ENCODE data around the gene ERN1. TPM values are rescaled to one million over a fixed set of nuclear protein-coding genes. Genes with fewer than 3 reads are reported as not detected.
"Not testable (repeated sequence)": the region's sequence is repeated elsewhere in the genome, so short reads cannot be mapped to it uniquely, and the experiment has no call there.

The ERN1 gene
- total and polyA plus RNA-seq, 2 donors: 5.9 to 7.4 TPM

DNA sequence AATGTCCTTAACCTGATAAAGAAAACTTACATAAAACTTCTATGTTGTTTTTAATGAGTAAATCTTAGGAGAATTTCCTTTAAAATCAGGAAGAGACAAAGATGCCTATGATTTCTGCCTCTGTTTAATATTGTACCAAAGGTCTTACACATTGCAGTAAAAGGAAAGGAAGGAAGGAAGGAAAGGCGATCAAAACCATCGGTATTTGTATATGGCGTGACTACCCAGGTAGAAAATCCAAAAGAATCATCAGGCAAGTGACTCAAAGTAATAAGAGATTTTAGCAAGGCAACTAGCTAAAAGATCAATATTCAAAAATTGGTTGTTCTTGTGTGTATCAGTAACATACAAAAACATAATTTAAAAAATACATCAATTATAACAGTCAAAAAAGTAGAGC is 113.0 kb downstream of the ERN1 start:
- 38% methylated on average over 3 of the region's 3 CpGs for WGBS
- DNase-seq (ENCODE audit: low read depth in 6 of 9, low spot score in 9 of 9): no peak
- no peaks in the 10 kb centered on the region for H3K36me3 ChIP-seq (ENCODE audit: control insufficient read depth in 2 of 2, insufficient read depth in 2 of 2, low read length in 1 of 2)
- peak overlapping the region in 1 of 2 donors; percentile 77 for H3K27ac ChIP-seq (ENCODE audit: low read depth in 1 of 2, low read length in 1 of 2)
- H3K4me3 ChIP-seq (ENCODE audit: low read length in 2 of 2): no peak overlapping the region
- peaks cover 0 to 3% of the 10 kb centered on the region in 2 donors for H3K9me3 ChIP-seq (ENCODE audit: control insufficient read depth in 2 of 2, insufficient read depth in 1 of 2, low read length in 1 of 2)
- H3K27me3 ChIP-seq (ENCODE audit: control insufficient read depth in 2 of 2, insufficient read depth in 1 of 2, low read length in 1 of 2): no peaks in the 10 kb centered on the region
- peaks cover 26 to 45% of the 10 kb centered on the region in 2 donors for H3K4me1 ChIP-seq (ENCODE audit: control insufficient read depth in 2 of 2, insufficient read depth in 2 of 2, low read length in 2 of 2)

DNA sequence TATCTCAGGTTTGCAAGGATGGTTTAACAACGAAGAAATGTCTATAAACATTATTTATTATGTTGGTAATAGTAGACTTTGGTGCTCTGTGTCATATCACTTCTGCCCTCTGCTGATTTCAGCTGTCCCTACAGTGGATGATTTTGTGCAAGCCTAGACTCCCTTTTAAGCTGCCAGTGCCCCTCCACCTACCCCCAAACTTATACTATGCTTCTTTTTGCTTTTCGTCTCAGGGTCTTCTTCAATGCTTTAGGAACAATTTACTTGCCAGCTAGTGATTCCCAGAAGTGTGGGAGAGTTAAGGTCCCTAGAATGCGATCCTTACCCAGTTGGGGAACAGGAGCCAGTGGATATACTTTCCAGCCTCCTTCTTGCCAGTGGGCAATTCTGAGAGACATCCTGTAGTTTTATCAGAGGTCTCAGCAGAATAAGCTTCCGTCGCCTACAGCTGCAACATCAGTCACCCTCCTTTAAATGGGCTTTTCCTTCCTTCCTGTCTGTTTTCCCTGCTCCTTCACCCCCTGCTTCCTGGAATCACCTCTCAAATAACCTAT is 113.6 kb downstream of the ERN1 start:
- H3K9me3 ChIP-seq (ENCODE audit: control insufficient read depth in 2 of 2, insufficient read depth in 1 of 2, low read length in 1 of 2): peaks cover 0 to 3% of the 10 kb centered on the region in 2 donors
- no peak overlapping the region for H3K4me3 ChIP-seq (ENCODE audit: low read length in 2 of 2)
- no peaks in the 10 kb centered on the region for H3K27me3 ChIP-seq (ENCODE audit: control insufficient read depth in 2 of 2, insufficient read depth in 1 of 2, low read length in 1 of 2)
- H3K36me3 ChIP-seq (ENCODE audit: control insufficient read depth in 2 of 2, insufficient read depth in 2 of 2, low read length in 1 of 2): no peaks in the 10 kb centered on the region
- WGBS: 17% methylated on average over 5 of the region's 5 CpGs
- peak in 1 of 9 donors; percentile 57 for DNase-seq (ENCODE audit: low read depth in 6 of 9, low spot score in 9 of 9)
- peak overlapping the region; percentile 74 to 77 for H3K27ac ChIP-seq (ENCODE audit: low read depth in 1 of 2, low read length in 1 of 2)
- H3K4me1 ChIP-seq (ENCODE audit: control insufficient read depth in 2 of 2, insufficient read depth in 2 of 2, low read length in 2 of 2): peaks cover 26 to 42% of the 10 kb centered on the region in 2 donors

DNA sequence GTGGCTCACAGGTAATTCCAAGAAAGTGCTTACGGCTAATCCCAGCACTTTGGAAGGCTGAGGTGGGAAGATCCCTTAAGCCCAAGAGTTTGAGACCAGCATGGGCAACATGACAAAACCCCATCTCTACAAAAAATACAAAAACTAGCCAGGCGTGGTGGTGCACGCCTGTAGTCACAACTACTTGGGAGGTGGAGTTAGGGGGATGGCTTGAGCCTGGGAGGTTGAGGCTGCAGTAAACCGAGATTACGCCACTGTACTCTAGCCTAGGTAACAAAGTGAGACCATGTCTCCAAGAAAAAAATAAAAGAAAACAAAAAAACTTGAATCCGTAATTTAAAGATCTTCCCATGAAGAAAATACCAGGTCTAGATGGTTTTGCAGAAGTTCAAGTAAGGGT is 114.5 kb downstream of the ERN1 start:
- WGBS: 98% methylated on average over 6 of the region's 6 CpGs
- no peak for DNase-seq (ENCODE audit: low read depth in 6 of 9, low spot score in 9 of 9)

DNA sequence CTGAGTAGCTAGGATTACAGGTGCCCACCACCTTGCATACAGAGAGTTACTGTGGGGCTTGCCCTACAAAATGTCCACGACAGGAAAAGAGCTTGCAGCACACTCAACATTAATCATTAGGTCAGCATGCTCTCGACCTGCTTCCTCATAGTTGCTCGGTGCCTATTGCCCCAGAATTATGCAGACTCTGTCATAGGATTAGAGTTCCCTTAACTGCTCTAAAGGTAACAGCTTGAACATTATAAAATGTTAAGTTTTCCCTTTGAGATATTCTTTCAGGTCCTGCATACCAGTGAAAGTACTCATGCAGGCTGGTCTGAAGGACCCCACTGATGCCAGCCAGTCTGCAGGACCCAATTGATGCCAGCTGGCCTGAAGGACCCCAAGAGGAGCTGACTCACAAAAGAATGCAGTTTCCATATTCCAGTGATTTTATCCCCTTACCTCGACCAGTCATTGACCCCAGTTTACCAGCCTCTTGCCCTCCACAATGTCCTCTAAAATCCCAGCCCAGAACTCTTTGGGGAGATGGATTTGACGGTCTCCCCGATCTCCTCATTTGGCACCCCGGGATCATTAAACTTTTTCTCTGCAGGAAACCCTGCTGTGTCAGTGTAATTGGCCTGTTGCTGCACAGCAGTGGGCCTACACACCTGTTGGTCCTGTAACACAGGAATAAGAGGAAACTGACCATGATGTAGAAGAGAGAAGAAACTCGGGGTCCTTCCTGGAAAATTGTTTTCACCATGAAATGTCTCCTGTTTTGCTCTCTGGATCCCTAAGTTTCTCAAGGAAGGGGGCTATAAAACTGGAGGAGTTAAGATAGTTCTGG is 120.2 kb downstream of the ERN1 start:
- H3K27ac ChIP-seq (ENCODE audit: low read depth in 1 of 2, low read length in 1 of 2): no peak overlapping the region
- no peak overlapping the region for H3K4me3 ChIP-seq (ENCODE audit: low read length in 2 of 2)
- 81% methylated on average over 8 of the region's 8 CpGs for WGBS
- peaks cover 0 to 7% of the 10 kb centered on the region in 2 donors for H3K4me1 ChIP-seq (ENCODE audit: control insufficient read depth in 2 of 2, insufficient read depth in 2 of 2, low read length in 2 of 2)
- no peak for DNase-seq (ENCODE audit: low read depth in 6 of 9, low spot score in 9 of 9)
- no peaks in the 10 kb centered on the region for H3K27me3 ChIP-seq (ENCODE audit: control insufficient read depth in 2 of 2, insufficient read depth in 1 of 2, low read length in 1 of 2)
- H3K9me3 ChIP-seq (ENCODE audit: control insufficient read depth in 2 of 2, insufficient read depth in 1 of 2, low read length in 1 of 2): peaks cover 0 to 4% of the 10 kb centered on the region in 2 donors
- peaks cover 18 to 22% of the 10 kb centered on the region in 2 donors for H3K36me3 ChIP-seq (ENCODE audit: control insufficient read depth in 2 of 2, insufficient read depth in 2 of 2, low read length in 1 of 2)

More for the DNA sequence above, 114.5 kb downstream of the ERN1 start:
- Histone ChIP-seq H3K36me3 (ENCODE audit: control insufficient read depth in 2 of 2, insufficient read depth in 2 of 2, low read length in 1 of 2) (no peaks in the 10 kb centered on the region), H3K9me3 (ENCODE audit: control insufficient read depth in 2 of 2, insufficient read depth in 1 of 2, low read length in 1 of 2) (peaks cover 0 to 3% of the 10 kb centered on the region in 2 donors), H3K4me1 (ENCODE audit: control insufficient read depth in 2 of 2, insufficient read depth in 2 of 2, low read length in 2 of 2) (peaks cover 22 to 34% of the 10 kb centered on the region in 2 donors), H3K27me3 (ENCODE audit: control insufficient read depth in 2 of 2, insufficient read depth in 1 of 2, low read length in 1 of 2) (no peaks in the 10 kb centered on the region), H3K4me3 (ENCODE audit: low read length in 2 of 2) (no peak overlapping the region), H3K27ac (ENCODE audit: low read depth in 1 of 2, low read length in 1 of 2) (peak overlapping the region; percentile 61 to 74)

DNA sequence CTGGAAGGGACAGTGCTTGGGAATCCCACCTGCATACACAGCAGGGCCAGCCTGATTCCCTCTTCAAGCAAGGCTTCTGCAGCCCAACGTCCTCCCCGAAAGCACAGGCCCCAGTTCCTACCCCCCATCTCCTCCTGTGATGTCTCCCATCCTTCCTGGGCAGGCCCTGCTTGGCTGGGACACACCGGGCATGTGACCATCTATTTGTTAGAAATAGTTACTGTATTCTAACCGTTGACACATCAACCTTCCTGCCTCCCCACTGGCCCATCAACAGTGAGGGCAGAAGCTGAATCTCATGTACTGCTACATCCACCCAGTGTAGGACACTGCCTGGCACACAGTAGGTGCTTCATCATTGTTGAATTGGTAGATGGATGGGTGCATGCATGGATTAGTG is 121.1 kb downstream of the ERN1 start:
- Histone ChIP-seq H3K27me3 (ENCODE audit: control insufficient read depth in 2 of 2, insufficient read depth in 1 of 2, low read length in 1 of 2) (no peaks in the 10 kb centered on the region), H3K27ac (ENCODE audit: low read depth in 1 of 2, low read length in 1 of 2) (no peak overlapping the region), H3K4me1 (ENCODE audit: control insufficient read depth in 2 of 2, insufficient read depth in 2 of 2, low read length in 2 of 2) (peaks cover 0 to 5% of the 10 kb centered on the region in 2 donors), H3K36me3 (ENCODE audit: control insufficient read depth in 2 of 2, insufficient read depth in 2 of 2, low read length in 1 of 2) (peaks cover 27 to 29% of the 10 kb centered on the region in 2 donors), H3K4me3 (ENCODE audit: low read length in 2 of 2) (no peak overlapping the region), H3K9me3 (ENCODE audit: control insufficient read depth in 2 of 2, insufficient read depth in 1 of 2, low read length in 1 of 2) (peaks cover 0 to 4% of the 10 kb centered on the region in 2 donors)
- no peak for DNase-seq (ENCODE audit: low read depth in 6 of 9, low spot score in 9 of 9)
- whole genome bisulfite sequencing: 85% methylated on average over 4 of the region's 4 CpGs

DNA sequence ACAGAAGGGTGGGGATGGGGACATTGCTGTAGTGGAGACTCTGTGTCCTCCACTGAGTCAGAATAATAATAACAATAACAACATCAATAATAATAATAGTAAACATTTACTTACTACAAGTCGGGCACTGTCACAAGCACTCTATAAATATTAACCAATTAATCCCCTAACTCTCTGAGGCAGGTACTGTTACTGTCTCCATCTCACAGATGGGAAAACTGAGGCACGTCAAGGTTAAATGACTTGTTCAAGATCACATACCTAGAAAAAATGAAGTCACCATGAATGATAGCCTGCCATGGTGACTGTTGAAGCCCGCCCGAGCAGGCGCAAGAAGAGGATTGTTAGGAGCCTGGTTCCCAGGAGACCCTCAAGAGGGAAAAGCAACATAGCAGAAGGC is 121.6 kb downstream of the ERN1 start:
- DNase-seq (ENCODE audit: low read depth in 6 of 9, low spot score in 9 of 9): no peak
- H3K36me3 ChIP-seq (ENCODE audit: control insufficient read depth in 2 of 2, insufficient read depth in 2 of 2, low read length in 1 of 2): peaks cover 32 to 33% of the 10 kb centered on the region in 2 donors
- no peaks in the 10 kb centered on the region for H3K27me3 ChIP-seq (ENCODE audit: control insufficient read depth in 2 of 2, insufficient read depth in 1 of 2, low read length in 1 of 2)
- no peak overlapping the region for H3K27ac ChIP-seq (ENCODE audit: low read depth in 1 of 2, low read length in 1 of 2)
- no peak overlapping the region for H3K4me3 ChIP-seq (ENCODE audit: low read length in 2 of 2)
- H3K9me3 ChIP-seq (ENCODE audit: control insufficient read depth in 2 of 2, insufficient read depth in 1 of 2, low read length in 1 of 2): peaks cover 0 to 4% of the 10 kb centered on the region in 2 donors
- 97% methylated on average over 5 of the region's 5 CpGs for WGBS
- peaks cover 0 to 5% of the 10 kb centered on the region in 2 donors for H3K4me1 ChIP-seq (ENCODE audit: control insufficient read depth in 2 of 2, insufficient read depth in 2 of 2, low read length in 2 of 2)

DNA sequence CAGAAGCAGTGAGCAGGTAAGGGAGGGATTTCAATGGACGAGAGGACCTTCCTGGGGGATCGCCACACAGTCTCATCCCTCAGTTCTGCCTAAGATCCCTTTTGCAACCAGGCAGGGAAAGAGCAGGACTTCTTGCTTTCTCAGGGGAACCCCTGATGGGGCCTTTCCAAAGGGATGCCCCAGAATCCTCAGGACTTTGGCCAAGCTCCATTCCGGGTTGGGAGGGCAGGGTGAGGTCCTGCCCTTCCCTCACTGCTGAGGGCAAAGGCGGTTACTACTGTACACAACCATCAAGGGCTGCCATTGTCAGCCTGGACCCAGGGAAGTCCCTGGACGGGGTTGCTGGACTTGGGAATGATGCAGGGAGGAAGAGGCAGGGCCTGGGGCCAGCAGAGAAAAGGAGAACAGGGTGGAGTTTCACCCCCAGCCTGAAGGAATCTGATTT is 122.1 kb downstream of the ERN1 start:
- H3K4me3 ChIP-seq (ENCODE audit: low read length in 2 of 2): no peak overlapping the region
- WGBS: 92% methylated on average over 5 of the region's 5 CpGs
- H3K4me1 ChIP-seq (ENCODE audit: control insufficient read depth in 2 of 2, insufficient read depth in 2 of 2, low read length in 2 of 2): peaks cover 0 to 5% of the 10 kb centered on the region in 2 donors
- no peaks in the 10 kb centered on the region for H3K27me3 ChIP-seq (ENCODE audit: control insufficient read depth in 2 of 2, insufficient read depth in 1 of 2, low read length in 1 of 2)
- no peak for DNase-seq (ENCODE audit: low read depth in 6 of 9, low spot score in 9 of 9)
- peaks cover 0 to 4% of the 10 kb centered on the region in 2 donors for H3K9me3 ChIP-seq (ENCODE audit: control insufficient read depth in 2 of 2, insufficient read depth in 1 of 2, low read length in 1 of 2)
- peaks cover 37 to 38% of the 10 kb centered on the region in 2 donors for H3K36me3 ChIP-seq (ENCODE audit: control insufficient read depth in 2 of 2, insufficient read depth in 2 of 2, low read length in 1 of 2)
- peak overlapping the region in 1 of 2 donors; percentile 50 for H3K27ac ChIP-seq (ENCODE audit: low read depth in 1 of 2, low read length in 1 of 2)

DNA sequence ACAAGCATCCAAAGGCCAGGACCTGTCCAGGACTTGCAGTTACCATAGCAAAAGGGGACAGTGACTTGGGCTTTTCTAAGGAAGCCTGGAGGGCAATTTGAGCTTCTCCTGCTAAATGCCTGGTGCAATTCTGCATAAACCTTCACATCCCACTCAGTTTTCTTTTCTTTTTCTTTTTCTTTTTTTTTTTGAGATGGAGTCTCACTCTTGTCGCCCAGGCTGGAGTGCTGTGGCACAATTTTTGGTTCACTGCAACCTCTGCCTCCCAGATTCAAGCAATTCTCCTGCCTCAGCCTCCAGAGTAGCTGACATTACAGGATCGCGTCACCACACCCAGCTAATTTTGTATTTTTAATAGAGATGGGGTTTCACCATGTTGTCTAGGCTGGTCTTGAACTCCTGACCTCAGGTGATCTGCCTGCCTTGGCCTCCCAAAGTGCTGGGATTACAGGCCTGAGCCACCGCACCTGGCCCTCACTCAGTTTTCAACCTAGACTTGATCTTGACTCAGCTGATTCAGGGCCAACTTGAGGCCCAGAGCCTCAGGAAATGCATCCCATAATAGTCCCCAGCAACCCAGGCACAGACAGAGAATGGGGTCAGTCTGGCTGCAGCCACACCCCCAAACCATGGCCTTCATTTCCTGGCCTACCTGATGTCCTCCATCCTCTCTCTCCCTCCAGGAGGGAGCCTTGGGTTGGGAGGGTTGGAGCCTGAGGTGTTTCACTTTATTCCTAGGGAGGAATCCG is 122.7 kb downstream of the ERN1 start:
- H3K9me3 ChIP-seq (ENCODE audit: control insufficient read depth in 2 of 2, insufficient read depth in 1 of 2, low read length in 1 of 2); H3K4me1 ChIP-seq (ENCODE audit: control insufficient read depth in 2 of 2, insufficient read depth in 2 of 2, low read length in 2 of 2); H3K4me3 ChIP-seq (ENCODE audit: low read length in 2 of 2); H3K27me3 ChIP-seq (ENCODE audit: control insufficient read depth in 2 of 2, insufficient read depth in 1 of 2, low read length in 1 of 2); DNase-seq (ENCODE audit: low read depth in 6 of 9, low spot score in 9 of 9): not testable (repeated sequence)
- Histone ChIP-seq H3K36me3 (ENCODE audit: control insufficient read depth in 2 of 2, insufficient read depth in 2 of 2, low read length in 1 of 2) (peaks cover 42 to 43% of the 10 kb centered on the region in 2 donors), H3K27ac (ENCODE audit: low read depth in 1 of 2, low read length in 1 of 2) (peak overlapping the region in 1 of 2 donors; percentile 50)
- 96% methylated on average over 5 of the region's 5 CpGs for WGBS
